ENCODE results near the gene RFX5.
"Not testable (repeated sequence)": the region's sequence is repeated elsewhere in the genome, so short reads cannot be mapped to it uniquely, and the experiment has no call there.

DNA sequence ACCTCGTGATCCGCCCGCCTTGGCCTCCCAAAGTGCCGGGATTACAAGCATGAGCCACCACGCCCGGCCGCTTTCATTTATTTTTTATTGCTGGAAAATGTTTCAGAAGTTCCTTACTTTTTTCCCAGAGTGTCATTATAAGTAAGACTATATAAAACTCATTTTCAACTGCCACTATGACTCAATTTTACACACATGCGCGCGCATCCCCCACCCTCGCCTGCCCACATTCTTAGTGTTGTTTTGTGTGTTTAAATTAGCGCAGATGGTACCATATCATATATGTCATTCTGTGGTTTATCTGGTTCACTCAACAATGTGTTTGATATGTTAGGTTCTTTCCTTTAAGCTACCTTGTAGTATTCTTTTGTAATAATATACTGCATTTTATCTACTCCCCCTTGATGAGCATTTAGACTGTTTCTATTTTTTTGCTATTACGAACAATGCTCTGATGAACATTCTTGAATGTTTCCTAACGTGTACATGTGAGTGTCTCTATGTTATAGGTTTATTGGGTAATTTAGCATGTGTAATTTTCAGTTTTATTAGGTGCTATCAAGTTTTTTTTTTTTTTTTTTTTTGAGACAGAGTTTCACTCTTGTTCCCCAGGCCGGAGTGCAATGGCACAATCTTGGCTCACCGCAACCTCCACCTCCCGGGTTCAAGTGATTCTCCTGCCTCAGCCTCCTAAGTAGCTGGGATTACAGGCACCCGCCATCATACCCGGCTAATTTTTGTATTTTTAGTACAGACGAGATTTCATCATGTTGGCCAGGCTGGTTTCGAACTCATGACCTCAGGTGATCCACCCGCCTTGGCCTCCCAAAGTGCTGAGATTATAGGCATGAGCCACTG lies 43.4 kb upstream of the RFX5 start:
- TF ChIP-seq, protein P1, sequence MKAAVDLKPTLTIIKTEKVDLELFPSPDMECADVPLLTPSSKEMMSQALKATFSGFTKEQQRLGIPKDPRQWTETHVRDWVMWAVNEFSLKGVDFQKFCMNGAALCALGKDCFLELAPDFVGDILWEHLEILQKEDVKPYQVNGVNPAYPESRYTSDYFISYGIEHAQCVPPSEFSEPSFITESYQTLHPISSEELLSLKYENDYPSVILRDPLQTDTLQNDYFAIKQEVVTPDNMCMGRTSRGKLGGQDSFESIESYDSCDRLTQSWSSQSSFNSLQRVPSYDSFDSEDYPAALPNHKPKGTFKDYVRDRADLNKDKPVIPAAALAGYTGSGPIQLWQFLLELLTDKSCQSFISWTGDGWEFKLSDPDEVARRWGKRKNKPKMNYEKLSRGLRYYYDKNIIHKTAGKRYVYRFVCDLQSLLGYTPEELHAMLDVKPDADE (IDR thresholded peaks at IDR 0.05): not testable (repeated sequence)
- TF ChIP-seq, protein P2, sequence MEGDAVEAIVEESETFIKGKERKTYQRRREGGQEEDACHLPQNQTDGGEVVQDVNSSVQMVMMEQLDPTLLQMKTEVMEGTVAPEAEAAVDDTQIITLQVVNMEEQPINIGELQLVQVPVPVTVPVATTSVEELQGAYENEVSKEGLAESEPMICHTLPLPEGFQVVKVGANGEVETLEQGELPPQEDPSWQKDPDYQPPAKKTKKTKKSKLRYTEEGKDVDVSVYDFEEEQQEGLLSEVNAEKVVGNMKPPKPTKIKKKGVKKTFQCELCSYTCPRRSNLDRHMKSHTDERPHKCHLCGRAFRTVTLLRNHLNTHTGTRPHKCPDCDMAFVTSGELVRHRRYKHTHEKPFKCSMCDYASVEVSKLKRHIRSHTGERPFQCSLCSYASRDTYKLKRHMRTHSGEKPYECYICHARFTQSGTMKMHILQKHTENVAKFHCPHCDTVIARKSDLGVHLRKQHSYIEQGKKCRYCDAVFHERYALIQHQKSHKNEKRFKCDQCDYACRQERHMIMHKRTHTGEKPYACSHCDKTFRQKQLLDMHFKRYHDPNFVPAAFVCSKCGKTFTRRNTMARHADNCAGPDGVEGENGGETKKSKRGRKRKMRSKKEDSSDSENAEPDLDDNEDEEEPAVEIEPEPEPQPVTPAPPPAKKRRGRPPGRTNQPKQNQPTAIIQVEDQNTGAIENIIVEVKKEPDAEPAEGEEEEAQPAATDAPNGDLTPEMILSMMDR (conservative IDR thresholded peaks at IDR 0.05; ENCODE audit: low read depth in 2 of 2): not testable (repeated sequence)
- TF ChIP-seq JUNB (IDR thresholded peaks at IDR 0.05; ENCODE audit: unreplicated experiment): not testable (repeated sequence)
